ENCODE results near the gene RBM38.

- no peak for TF ChIP-seq CTCF (IDR thresholded peaks at IDR 0.05)
- TF ChIP-seq POLR2A (IDR thresholded peaks at IDR 0.05) = no peak
Measured at GRCh38 chr20:57396984-57397692, 5.9 kb downstream of the RBM38 start.

Measured in vagina (tissue), 2 donors.